HG03575 (cell line): ENCODE results near the gene ARHGEF26.
"Not testable (repeated sequence)": the region's sequence is repeated elsewhere in the genome, so short reads cannot be mapped to it uniquely, and the experiment has no call there.

Experiments
- ATAC-seq: cut with Tn5 transposase; IDR thresholded peaks from one replicate; pipeline ENCODE4 v1.9.1; 2021; ENCODE audit not compliant: unreplicated experiment, insufficient number of reproducible peaks, low FRiP score; ENCODE audit errors: extremely low read depth

The ARHGEF26 gene, protein sequence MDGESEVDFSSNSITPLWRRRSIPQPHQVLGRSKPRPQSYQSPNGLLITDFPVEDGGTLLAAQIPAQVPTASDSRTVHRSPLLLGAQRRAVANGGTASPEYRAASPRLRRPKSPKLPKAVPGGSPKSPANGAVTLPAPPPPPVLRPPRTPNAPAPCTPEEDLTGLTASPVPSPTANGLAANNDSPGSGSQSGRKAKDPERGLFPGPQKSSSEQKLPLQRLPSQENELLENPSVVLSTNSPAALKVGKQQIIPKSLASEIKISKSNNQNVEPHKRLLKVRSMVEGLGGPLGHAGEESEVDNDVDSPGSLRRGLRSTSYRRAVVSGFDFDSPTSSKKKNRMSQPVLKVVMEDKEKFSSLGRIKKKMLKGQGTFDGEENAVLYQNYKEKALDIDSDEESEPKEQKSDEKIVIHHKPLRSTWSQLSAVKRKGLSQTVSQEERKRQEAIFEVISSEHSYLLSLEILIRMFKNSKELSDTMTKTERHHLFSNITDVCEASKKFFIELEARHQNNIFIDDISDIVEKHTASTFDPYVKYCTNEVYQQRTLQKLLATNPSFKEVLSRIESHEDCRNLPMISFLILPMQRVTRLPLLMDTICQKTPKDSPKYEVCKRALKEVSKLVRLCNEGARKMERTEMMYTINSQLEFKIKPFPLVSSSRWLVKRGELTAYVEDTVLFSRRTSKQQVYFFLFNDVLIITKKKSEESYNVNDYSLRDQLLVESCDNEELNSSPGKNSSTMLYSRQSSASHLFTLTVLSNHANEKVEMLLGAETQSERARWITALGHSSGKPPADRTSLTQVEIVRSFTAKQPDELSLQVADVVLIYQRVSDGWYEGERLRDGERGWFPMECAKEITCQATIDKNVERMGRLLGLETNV

DNA sequence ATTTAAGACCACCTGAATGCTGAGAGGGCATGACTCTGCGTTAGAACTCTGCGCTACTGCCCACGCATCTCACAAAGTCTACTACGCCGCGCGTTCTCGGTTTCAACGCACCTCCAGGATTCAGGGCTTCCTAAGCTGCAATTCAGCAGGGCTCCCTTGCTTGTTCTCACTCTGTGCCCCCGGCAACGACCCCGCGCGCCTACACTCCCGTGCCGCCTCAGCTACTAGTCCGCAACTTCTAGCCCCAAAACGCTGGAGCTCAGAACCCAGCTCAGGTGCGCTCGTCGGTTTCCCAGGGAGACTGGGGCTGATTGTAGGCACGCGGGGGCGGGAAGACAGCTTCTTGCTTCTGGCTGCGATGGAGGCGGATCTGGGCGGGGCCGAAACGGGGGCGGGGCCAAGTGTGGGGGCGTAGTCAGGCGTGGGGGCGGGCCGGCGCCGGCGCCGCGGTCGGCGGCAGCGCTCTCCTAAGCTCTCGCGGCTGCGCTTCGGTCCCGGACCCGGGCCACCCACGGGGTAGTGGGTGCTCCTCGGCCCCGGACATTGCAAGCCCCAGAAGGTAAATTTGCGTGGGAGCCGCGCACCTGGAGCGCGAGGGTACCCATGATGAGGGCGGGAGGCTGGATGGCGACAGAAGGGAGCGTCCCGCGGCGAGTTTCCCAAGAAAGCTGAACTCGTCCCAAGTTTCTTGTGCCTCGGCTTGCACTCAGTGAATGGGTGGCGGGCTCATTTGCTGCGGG, at the start of gene ARHGEF26:
Gene ARHGEF26, plus strand, starts transcription at position 430 of the 740 bp plus-strand sequence. CDS start 603 bp downstream, outside the sequence.
- ATAC-seq: no peak

DNA sequence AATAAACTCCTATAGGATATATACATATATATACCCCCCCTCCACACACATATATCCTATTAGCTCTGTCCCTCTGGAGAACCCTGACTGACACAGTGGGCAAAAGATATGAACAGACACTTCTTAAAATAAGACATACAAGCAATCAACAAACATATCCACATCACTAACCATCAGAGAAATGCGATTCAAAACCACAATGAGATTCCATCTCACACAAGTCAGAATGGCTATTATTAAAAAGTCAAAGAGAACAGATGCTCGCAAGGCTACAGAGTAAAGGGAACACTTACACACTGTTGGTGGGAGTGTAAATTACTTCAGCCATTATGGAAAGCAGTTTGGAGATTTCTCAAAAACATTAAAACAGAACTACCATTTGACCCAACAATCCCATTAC, 46.2 kb upstream of the ARHGEF26 start:
- ATAC-seq: no peak

DNA sequence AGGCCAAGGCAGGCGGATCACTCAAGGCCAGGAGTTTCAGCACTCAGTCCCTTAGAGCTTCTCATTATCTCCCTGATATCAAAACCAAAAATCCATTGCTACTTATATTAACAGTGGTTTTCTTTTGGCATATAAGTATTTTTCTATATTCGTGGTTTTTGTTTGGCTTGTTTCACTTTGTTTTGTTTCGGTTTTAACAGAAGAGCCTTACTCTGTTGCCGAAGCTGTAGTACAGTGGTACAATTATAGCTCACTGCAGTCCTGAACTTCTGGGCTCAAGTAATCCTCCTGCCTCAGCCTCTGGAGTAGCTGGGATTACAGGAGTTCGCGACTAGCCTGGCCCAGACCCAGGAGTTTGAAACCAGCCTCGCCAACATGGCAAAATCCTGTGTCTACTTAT, 42.5 kb upstream of the ARHGEF26 start:
- no peak for ATAC-seq

DNA sequence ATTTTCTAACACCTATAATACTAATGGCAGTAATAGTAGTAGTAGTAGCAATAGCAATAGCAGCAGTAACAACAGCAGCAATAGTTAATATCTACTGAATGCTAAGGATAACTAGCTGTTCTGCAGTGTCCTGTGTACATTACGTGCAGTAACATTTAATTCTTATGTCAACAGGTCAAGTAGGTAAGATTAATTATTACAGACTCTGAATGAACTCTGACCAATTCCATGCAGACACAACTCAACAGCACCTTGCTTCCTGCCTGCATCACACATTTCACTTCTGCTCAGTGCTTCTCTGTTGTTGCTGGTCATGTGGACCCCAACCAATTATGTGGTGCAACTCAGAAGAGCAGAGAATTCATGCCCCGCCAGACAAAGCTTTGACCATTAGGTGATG, 39.9 kb upstream of the ARHGEF26 start:
- ATAC-seq: no peak

DNA sequence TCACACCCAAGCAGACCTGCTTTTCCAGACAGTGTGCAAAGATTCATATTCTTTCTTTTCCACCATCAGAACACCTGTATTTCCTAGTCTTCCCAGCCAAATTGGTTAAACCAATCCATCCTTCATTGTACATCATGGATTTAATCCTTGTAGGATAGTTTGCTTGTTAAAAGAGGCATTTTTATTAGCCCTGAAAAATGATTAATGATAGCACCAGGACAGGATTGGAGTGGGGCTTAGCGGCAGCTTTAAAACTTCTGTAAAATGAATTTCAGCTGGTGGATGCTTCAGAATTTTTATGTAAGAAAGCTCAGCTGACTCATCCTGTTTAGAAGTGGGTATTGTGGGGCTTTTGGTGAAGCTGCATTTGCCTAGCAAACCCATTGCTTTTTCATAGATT, 36.1 kb upstream of the ARHGEF26 start:
- no peak for ATAC-seq

DNA sequence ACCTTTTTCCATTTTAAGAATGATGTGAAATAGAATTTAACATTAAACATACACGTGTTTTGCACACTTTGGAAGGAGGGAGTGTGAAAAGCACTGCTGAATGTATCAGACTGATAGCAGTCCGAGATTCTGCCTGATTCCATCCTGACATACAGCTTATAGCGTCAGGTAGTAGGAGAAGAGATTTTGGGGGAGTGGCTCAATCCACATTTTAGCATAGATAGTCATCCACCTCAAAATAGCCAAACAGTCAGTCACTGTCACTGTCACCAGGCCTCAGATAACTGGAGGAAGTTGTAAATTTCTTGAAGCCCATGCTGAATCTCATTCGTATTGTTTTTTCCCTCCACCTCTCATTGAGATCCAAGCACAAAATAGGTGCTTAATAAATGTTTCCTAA, 35.4 kb upstream of the ARHGEF26 start:
- no peak for ATAC-seq

DNA sequence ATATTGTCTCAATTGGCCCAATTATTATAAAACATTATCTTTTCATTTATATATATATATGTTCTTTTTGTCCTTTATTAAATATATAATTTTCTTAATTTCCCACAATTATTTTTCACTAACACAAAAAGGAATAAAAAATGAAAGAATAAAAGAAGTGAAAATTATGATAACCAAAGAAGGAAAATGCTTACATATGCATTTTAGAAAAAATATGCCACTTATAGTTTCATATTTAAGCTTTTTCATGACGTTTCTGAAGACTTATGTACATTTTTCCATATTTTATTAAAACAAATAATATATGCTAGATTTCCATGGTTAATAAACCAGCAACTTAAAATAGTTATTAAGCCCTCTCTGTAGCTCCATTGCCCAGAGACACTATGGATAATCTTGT, 34.9 kb upstream of the ARHGEF26 start:
- no peak for ATAC-seq

DNA sequence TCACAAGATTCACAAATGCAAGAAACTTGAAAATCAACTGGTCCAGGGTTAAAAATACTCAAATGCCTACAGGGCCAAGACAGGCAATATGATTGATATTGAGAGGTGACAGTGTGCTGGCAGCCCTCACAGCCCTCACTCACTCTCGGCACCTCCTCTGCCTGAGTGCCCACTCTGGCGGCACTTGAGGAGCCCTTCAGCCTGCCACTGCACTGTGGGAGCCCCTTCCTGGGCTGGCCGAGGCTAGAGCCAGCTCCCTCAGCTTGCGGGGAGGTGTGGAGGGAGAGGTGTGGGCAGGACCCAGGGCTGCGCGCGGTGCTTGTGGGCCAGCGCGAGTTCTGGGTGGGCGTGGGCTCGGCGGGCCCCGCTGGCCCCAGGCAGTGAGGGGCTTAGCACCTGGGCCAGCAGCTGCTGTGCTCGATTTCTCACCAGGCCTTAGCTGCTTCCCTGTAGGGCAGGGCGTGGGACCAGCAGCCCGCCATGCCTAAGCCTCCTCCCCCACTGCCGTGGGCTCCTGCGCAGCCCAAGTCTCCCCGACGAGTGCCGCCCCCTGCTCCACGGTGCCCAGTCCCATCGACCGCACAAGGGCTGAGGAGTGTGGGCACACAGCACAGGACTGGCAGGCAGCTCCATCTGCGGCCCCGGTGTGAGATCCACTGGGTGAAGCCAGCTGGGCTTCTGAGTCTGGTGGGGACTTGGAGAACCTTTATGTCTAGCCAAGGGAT, 33.3 kb upstream of the ARHGEF26 start:
- not testable (repeated sequence) for ATAC-seq

DNA sequence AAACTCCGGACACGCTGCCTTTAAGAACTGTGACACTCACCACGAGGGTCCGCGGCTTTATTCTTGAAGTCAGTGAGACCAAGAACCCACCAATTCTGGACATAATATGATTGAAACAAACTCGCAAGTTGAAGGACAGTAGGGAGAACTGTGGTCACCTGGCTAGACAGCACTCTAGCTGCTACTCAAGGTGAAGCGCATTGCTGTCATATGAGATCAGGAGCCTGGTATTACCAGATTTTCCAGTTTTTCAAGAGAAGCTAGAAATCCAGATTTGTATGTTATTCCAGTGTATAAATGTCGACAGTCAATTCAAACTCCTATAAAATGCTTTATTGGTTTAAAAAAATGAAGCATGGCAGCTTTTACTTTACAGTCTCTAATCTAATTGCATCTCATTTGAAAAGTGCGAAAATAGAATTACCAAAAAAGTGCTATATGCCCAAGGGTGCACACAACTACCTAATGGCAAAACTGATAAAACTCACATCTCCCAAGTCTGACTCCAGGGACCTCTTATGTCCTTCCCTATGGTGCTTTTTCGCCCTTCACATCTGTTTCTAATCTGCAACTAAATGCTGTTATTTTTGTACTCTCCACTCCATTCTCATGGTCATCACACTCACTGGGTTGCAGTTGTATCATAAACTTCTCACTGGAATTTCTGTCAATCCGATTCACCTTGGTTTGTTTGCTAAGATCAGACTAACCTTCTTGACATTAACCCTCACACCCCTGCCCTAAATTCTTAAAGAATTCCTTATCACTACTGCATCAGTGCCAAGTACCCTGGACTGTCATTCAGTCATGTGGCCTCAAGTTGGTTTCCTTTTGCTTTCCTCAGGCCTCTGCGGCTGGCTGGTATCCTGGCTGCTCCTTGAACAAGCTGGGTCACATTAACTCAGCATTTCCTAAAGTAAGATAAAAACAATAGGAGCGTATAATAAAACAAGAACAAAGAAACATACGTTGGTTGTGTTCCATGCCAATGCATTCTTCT, 31.5 kb upstream of the ARHGEF26 start:
- ATAC-seq: no peak

DNA sequence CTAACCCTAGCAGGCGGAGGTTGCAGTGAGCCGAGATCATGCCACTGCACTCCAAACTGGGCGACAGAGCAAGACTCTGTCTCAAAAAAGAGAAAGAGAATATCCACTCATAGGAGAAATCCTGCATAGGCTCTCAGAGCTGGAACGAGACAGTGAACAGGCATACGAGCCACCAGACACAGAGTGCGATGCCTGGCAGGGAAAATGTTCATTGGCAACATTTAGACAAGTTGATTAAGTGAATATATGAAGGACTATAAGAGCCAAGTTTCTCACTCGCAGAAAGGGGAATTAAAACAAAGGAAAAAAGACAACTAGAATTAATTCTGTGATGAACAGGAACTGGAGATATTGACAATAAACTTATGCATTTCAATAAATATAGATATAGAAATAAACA, 27.1 kb upstream of the ARHGEF26 start:
- no peak for ATAC-seq

DNA sequence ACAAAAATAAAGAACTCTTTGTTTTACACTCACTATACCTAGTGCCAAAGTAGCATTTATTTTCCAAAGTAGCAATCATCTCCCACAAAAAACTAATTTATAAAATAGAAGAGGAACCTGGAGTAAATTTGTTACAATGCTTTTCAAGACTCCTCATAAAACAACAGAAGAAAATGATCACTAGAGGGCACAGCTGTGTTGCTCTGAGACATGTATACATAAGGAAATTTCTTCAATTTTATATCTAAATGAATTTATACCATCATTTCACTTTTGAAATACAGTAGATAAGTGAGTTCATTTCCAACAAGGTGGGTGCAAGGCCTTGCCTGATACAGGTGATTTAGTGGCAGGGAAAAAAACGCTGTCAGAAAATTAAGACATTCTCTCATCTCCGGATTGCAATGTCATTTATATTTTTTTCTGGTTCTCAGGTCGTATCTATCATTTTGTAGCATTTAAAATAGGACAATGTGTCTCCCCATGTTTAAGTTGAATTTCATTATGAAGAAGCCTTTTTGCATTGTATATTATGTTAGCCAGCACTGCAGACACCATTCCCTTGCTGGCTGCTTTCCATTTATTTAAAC, 25.3 kb upstream of the ARHGEF26 start:
- ATAC-seq: no peak

DNA sequence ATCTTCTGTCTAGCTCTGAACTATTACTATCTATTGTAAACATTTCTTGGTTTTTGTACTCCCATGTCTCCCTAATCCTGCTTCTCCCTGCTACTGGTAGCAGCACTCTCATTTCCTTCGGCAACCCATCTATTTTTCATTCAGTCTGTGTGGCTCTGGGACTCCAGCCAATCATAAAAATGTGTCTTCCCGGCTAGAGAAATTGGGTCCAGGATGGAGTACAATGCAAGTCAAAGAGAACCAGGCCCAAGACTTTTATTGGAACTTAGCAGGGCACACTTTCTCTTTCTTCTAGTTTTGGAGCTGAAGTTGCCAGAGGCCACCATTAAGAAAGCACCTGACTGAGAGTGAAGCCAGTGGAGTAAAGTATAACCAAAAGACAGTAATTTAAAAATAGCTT, 22.8 kb upstream of the ARHGEF26 start:
- no peak for ATAC-seq

DNA sequence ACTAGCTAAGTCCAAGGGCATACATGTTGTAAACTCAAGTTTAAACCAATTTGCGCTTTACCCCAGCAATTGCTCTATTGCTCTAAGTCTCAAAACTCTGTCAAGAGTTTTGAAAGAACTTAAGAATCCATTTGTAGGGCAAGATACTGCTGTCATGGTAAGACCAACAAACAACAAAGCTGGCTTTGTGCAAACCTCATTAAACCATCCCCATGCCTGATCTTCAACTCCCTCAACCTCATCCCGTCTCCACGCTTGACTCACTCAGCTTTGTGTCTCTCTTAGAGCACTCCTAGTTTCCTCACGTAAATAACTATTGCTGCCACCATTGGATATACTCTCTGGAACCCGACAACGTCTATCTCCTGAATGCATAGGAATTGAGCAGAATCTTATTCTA, 20.6 kb upstream of the ARHGEF26 start:
- ATAC-seq: no peak

DNA sequence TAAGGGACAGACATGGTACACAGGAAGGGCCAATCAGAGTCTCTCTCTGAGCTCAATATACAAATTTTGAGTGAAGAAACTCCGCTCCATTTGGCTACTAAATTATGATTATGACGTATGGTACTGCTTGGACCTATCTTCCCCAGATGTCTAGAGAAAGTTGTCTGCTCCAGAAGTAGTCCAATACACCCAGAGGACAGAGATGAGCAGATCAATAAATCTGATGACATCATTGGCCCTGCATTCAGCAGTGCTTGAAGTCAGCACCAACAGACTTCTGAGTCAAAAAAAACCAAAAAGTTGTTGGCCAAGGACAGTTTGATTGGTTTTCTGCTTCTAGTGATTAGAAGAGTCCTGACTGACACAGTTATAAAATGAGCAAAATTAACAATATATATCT, 19.9 kb upstream of the ARHGEF26 start:
- no peak for ATAC-seq

DNA sequence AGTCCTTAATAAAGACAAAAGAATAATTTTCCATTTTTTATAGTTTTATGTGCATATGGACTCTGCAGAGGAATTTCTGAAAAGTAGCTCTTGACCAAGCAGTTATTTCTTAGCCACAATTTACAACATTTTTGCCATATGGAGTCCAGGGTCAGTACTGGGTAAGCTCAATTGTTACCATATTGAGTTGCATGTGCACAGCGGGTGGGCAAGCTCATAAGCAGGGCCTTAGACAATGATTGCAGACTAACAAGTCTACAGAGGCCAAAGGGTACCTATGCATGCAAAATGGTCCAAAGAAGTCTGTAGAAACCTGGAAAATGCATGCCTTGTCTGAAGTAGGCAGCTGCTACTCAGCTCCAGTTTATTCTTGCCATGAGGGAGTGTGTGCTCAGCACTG, 19.0 kb upstream of the ARHGEF26 start:
- ATAC-seq: no peak

DNA sequence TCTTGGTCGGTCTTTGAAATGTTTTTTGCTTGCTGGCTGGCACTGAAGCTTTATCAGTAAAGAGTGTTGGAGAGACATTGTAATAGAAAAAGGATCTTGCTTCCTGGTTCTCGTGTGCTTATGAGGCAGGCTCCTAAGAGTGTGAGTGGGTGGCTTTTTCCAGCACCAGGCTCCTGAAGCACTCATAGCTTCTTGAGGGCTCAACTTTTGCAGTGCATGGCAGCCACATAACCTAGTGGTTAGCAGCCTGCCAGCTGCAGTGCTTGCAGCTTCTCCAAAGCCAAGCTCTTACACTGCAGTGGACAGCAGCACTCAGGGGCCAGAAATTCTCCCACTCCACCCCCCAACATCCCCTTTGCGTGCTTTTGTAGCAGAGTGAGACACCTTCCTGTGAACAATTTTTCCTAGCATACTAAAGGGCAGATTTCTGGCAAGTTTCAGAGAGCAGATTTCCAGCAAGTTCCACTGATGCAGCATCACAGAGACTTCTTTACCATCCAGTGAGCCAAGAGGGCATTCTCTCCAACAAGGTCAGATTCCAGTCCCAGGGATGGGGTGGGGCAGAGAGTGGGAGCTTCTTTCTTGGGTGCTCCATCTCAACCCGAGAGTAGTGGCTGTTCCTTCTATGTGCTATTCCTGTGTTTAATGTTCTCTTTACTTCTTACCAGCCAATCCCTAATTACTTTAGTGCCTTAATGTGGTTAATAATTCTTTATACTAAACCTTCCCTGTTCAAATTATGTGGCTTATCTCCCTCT, 15.8 kb upstream of the ARHGEF26 start:
- ATAC-seq: no peak
